Measurements from ENCODE around the gene PLRG1.

DNA sequence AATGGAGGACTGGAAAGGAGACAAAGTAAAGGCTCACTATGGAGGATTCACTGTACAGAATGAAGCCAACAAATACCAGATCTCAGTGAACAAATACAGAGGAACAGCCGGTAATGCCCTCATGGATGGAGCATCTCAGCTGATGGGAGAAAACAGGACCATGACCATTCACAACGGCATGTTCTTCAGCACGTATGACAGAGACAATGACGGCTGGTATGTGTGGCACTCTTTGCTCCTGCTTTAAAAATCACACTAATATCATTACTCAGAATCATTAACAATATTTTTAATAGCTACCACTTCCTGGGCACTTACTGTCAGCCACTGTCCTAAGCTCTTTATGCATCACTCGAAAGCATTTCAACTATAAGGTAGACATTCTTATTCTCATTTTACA is 19.4 kb upstream of the PLRG1 start:
- TF ChIP-seq CTCF (conservative IDR thresholded peaks at IDR 0.05; ENCODE audit: low read length) (no peak), EZH2phosphoT487 (IDR thresholded peaks at IDR 0.05; ENCODE audit: borderline replicate concordance) (no peak)
